Measurements from ENCODE around the gene ABCA4.

ABCA4 gene

DNA sequence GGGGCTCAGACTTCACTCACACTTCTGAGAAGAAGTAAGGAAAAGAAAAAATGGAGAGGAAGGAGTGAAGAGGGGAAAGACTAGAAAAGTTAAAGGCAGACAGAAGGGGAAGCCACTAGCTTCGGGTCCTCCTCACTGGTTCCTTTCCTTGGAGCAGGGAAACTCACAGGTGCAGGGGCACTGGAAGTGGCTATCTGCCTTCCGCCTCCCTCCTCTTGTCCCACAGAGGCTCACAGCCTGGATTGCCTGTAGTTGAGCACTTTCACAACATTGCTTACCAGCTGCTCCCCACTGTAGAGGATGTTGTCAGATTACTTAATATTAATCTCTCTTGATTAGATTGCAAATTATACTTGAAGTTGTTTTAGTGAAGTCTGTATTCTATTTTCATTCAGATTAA lies 21.6 kb upstream of the ABCA4 start:
- no peak overlapping the region for H3K27ac ChIP-seq
- POLR2A ChIA-PET (ENCODE audit: low non-redundant PET): no interaction called here
- DNase-seq (ENCODE audit: low spot score): no peak
- CTCF ChIA-PET: no interaction called here
- TF ChIP-seq, protein P1, sequence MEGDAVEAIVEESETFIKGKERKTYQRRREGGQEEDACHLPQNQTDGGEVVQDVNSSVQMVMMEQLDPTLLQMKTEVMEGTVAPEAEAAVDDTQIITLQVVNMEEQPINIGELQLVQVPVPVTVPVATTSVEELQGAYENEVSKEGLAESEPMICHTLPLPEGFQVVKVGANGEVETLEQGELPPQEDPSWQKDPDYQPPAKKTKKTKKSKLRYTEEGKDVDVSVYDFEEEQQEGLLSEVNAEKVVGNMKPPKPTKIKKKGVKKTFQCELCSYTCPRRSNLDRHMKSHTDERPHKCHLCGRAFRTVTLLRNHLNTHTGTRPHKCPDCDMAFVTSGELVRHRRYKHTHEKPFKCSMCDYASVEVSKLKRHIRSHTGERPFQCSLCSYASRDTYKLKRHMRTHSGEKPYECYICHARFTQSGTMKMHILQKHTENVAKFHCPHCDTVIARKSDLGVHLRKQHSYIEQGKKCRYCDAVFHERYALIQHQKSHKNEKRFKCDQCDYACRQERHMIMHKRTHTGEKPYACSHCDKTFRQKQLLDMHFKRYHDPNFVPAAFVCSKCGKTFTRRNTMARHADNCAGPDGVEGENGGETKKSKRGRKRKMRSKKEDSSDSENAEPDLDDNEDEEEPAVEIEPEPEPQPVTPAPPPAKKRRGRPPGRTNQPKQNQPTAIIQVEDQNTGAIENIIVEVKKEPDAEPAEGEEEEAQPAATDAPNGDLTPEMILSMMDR (conservative IDR thresholded peaks at IDR 0.05; ENCODE audit: low read depth): no peak

DNA sequence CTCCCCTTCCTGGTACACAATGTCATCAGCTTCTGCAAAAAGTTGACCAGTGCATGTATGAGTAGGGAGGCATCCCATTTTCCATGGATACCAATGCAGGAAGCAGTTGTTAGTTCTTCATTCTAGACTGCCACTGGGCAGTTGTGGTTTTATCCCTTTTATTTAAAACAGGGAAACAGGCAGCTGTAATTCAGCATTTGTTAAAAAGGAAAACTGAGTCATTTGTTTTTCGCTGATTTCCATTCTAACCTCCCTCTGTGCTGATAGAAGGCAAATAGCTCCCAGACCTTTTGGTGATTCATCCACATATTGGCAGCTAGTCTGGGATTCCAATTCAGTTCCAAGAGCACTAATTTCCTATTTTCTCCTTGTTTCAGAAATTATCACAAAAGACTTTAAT lies 21.1 kb upstream of the ABCA4 start:
- CTCF ChIA-PET: no interaction called here
- DNase-seq (ENCODE audit: low spot score): peak; percentile 8
- TF ChIP-seq, protein P1 (conservative IDR thresholded peaks at IDR 0.05; ENCODE audit: low read depth): no peak
- POLR2A ChIA-PET (ENCODE audit: low non-redundant PET): no interaction called here
- no peak overlapping the region for H3K27ac ChIP-seq

DNA sequence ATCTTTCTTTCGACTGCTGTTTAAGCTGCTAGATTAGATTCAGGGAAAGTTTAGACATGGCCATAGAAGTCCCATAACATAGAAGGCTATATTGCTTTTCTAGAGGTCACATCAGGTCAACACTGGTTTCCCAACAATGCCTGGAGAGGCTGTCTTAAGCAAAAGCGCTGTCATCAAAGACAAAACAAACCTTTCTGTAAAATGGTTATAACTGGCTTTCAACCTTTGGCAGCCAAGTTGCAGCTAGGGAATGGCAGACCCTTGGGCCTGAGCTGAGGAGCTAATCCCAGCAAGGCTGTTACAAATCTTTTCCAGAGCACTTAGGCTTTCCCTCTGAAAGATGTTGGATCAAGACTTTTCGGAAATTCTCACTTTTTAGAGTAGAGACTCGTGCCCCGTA lies 11.2 kb upstream of the ABCA4 start:
- TF ChIP-seq, protein P1 (conservative IDR thresholded peaks at IDR 0.05; ENCODE audit: low read depth): no peak
- POLR2A ChIA-PET (ENCODE audit: low non-redundant PET): no interaction called here
- CTCF ChIA-PET: interaction anchor here (0.5 to 0.7 kb wide), 3 partner anchors 22 to 83 kb away, joined by 3 to 5 read pairs (median 3); no protein-coding TSS in a partner anchor
- no peak overlapping the region for H3K27ac ChIP-seq
- no peak for DNase-seq (ENCODE audit: low spot score)

DNA sequence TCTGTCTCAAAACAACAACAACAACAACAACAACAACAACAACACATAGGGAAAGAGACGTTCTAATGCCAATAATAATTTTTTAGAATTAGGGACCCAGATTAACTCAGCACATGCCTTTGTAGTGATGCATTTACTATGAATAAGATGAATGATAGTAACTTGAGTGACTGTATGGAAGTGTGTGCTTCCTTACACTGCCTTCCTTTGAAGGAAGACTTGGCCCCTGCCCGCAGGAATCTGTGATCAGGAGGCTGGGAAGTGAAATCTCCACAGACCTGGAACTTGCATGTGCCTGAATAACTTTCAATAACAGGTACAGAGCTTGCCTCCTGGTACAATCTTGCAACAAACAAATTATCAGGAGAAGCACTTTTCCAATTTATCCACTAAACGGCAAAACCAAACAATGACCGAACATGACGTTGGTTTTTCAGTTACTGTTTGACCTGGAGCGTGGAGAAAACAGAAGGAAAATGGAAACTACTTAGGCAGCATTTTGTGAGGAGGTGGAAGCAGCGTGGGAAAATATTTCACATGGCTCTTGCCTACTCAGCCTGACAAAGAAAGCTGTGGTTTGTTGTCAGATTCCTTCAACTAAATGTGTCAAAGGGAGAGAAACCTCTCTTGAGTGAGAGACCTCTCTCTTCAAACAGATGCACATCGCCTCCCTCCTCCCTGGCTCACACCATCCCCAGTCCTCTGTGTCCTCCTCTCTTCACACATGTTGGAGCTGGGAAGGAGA lies 10.1 kb upstream of the ABCA4 start:
- H3K27ac ChIP-seq: no peak overlapping the region
- TF ChIP-seq, protein P1 (conservative IDR thresholded peaks at IDR 0.05; ENCODE audit: low read depth): no peak
- ChIA-PET CTCF (interaction anchor here (0.7 kb wide), 1 partner anchor 23 kb away, joined by 3 read pairs; no protein-coding TSS in a partner anchor), POLR2A (ENCODE audit: low non-redundant PET) (no interaction called here)
- peak; percentile 24 for DNase-seq (ENCODE audit: low spot score)

DNA sequence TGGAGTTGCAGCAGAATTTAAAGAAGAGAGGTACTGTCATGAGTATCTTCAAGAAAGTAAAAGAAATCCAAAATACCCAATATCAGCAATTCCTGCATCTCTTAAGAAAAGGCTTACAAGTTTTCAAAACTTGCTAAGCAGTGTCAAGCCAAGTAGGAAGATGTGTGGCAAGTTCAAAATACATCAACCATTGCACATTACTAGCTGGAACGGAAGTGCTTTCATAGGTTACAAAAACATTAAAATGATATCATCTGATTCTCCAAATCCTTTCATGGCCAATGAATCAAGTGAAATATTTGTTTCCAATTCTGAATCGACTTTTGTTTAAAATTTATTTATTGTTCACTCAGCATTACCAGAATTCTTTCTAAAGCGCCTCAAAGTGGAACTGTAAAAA lies 5.7 kb upstream of the ABCA4 start:
- H3K27ac ChIP-seq: no peak overlapping the region
- ChIA-PET CTCF (interaction anchor here (0.6 kb wide), 1 partner anchor 874 kb away, joined by 3 read pairs; no protein-coding TSS in a partner anchor), POLR2A (ENCODE audit: low non-redundant PET) (no interaction called here)
- DNase-seq (ENCODE audit: low spot score): no peak
- TF ChIP-seq, protein P1 (conservative IDR thresholded peaks at IDR 0.05; ENCODE audit: low read depth): no peak

DNA sequence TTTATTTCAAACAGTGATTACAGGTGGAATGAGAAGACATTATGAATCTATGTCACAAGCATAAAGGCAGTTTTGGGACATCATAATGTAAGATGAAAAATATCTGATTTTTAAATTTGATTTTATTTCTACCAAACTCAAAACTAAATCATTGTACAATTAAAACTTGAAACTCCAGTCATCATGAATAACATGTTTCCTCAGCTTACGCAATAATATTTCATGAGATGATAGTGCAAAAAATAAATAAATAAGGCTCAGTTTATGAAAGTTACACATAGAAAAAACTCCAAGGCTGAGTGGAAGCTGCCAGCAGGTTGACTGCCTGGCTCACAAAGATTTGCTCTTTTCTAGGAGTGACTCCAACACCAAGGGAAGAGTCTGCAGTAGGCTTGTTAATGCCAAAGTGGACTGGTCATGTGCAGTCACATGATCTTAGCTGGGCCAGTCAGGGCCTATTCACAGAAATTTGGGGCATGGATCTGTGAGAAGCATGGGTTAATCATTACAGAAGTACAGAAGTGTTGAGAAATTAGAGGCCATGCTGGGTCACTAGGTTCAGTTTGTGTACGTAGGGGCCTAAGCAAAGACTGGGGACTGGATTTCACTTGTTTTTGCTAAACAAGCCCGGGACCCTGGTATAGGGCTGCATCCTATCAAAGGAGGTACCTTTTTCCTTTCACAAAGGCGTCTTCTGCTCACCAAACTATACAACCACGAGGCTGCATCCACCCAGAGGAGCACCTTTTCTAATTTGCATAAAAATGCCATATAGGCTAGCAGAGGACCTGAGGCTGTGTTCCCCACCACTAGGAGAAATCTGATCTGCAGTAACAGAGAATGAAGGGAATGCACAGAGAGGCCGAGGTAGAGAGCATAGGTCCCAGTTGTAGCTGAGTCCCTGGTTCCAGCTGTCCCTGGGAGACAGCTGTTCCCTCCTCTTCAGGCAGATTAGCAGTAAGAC lies 4.9 kb upstream of the ABCA4 start:
- TF ChIP-seq, protein P1 (conservative IDR thresholded peaks at IDR 0.05; ENCODE audit: low read depth): no peak
- H3K27ac ChIP-seq: no peak overlapping the region
- POLR2A ChIA-PET (ENCODE audit: low non-redundant PET): no interaction called here
- DNase-seq (ENCODE audit: low spot score): no peak
- CTCF ChIA-PET: interaction anchor here (0.8 kb wide), 1 partner anchor 243 kb away, joined by 3 read pairs; no protein-coding TSS in a partner anchor

Measured in RWPE1 (cell line).